Adrenal gland (tissue), 12 donors: ENCODE results near the gene TMEM11. TPM values are rescaled to one million over a fixed set of nuclear protein-coding genes. Genes with fewer than 3 reads are reported as not detected.

Source experiments
- DNase-seq, 7 donors: peaks; one replicate each; pipeline ENCODE4 v3.0.0-alpha.2; 2019 to 2020
- H3K27ac ChIP-seq, 5 donors: fragments of 200-600 bp; sonication (generic) in 4 of 5; 1 replicate in 3 of 5; 2 replicates in 2 of 5; pipeline versions ENCODE4 v1.5.1 to v1.8.0; 2016 to 2020; ENCODE audit warnings: mild to moderate bottlenecking in 1 of 5
- H3K27me3 ChIP-seq: fragments of 200-600 bp; 2 replicates; pipeline ENCODE4 v1.8.0; 2021
- H3K36me3 ChIP-seq, 2 donors: fragments of 200-600 bp; replicated peaks in 1 of 2; 1 replicate in 1 of 2; 2 replicates in 1 of 2; pipeline versions ENCODE4 v1.5.1 to v1.8.0; 2018 to 2022
- H3K4me1 ChIP-seq, 2 donors: fragments of 200-600 bp; replicated peaks in 1 of 2; 1 replicate in 1 of 2; 2 replicates in 1 of 2; pipeline versions ENCODE4 v1.5.1 to v1.8.0; 2018 to 2021
- H3K4me3 ChIP-seq, 4 donors: fragments of 200-600 bp; sonication (generic) in 3 of 4; one replicate each; pipeline ENCODE4 v1.5.1; 2016 to 2018
- H3K9me3 ChIP-seq, 3 donors: fragments of 200-600 bp; sonication (generic) in 1 of 3; replicated peaks in 1 of 3; 1 replicate in 2 of 3; 2 replicates in 1 of 3; pipeline versions ENCODE4 v1.5.1 to v1.8.0; 2016 to 2021
- CTCF ChIP-seq, 6 experiments: fragments of 450-650 bp in 4 of 6; fragments of 200-600 bp in 2 of 6; sonication (generic) in 1 of 6; IDR thresholded peaks; 1 replicate in 5 of 6; 2 replicates in 1 of 6; pipeline versions ENCODE4 v1.5.1 to v1.8.0; 2016 to 2021; ENCODE audit warnings: antibody characterized with exemption in 6 of 6, mild to moderate bottlenecking in 2 of 6, moderate library complexity in 1 of 6
- POLR2A ChIP-seq, 2 donors: fragments of 450-650 bp; IDR thresholded peaks; one replicate each; pipeline ENCODE4 v1.6.1; 2017; ENCODE audit warnings: antibody characterized with exemption in 2 of 2, mild to moderate bottlenecking in 2 of 2, moderate library complexity in 1 of 2
- WGBS, 4 donors: extraction: QIAGEN DNeasy Blood & Tissue Kit in 2 of 4; methylation state at CpG; one replicate each; pipeline versions ENCODE4 v1.1.5 to v1.1.7; 2013 to 2017; 5-methylcytosine and 5-hydroxymethylcytosine counted together
- intact Hi-C, 2 donors: fragments of 100-400 bp; cut with DNase I; formaldehyde crosslinking; loops; one replicate each; pipeline versions ENCODE4 v1.14.1 to v1.15.0; 2022 to 2023
- polyA plus RNA-seq, 3 donors: library from polyadenylated mRNA; stranded (reverse); fragments of 200-250 nt in 2 of 3; fragments of 350-450 nt in 1 of 3; fragmentation: Illumina TruSeq in 1 of 3; extraction: RNeasy Lipid Tissue Mini Kit (QIAGEN cat#74804) in 1 of 3; gene quantifications; one replicate each; pipeline ENCODE4 v1.2.3, GENCODE V29; 2013 to 2014
- small RNA-seq, 2 donors: library from RNA; depleted of rRNA; stranded (forward); fragments of <200 nt; gene quantifications; one replicate each; pipeline ENCODE3, GENCODE V24; 2016
- total RNA-seq, 9 donors: library from RNA; depleted of rRNA in 4 of 9; stranded (reverse); fragments of >200 nt in 4 of 9; fragments of 120-200 nt in 1 of 9; fragmentation: NEBNext Ultra II Directional in 1 of 9; extraction: Animal tissue kit (Norgen Biotek cat#: 25700) in 1 of 9; gene quantifications; one replicate each; pipeline versions ENCODE4 v1.1.0 to v1.2.4, GENCODE V29; 2013 to 2023
- donor health status: healthy with polysubstance abuse.
- donor health status: Bipolar disorder and iron deficiency.
- donor health status: DM: yes; HTN: yes; CAD: no.
- donor health status: DM: no; HTN: no; CAD: no.
- donor health status: DM: no; HTN: no; CAD: no.
- donor health status: DM: yes; HTN: yes; CAD: no.

The TMEM11 gene
- total and polyA plus RNA-seq, 12 donors: 12.4 to 75.8 (median 25.4) TPM

- H3K4me1 ChIP-seq: no peaks in the 10 kb centered on the region
- WGBS, 4 donors: 68 to 82% (median 77%) methylated on average over 1 of the region's 1 CpG
- no peak overlapping the region for H3K4me3 ChIP-seq
- DNase-seq: no peak
- H3K27me3 ChIP-seq: no peaks in the 10 kb centered on the region
- H3K9me3 ChIP-seq: peaks cover 0 to 6% (median 0%) of the 10 kb centered on the region in 3 donors
- H3K27ac ChIP-seq: no peak overlapping the region
- no peaks in the 10 kb centered on the region for H3K36me3 ChIP-seq
- intact Hi-C loops: no loop called here
- TF ChIP-seq POLR2A (IDR thresholded peaks at IDR 0.05): no peak
- no peak for TF ChIP-seq CTCF (IDR thresholded peaks at IDR 0.05)
Measured at GRCh38 chr17:21152731-21153130, 61.2 kb downstream of the TMEM11 start.

- no peaks in the 10 kb centered on the region for H3K4me1 ChIP-seq
- intact Hi-C loops: no loop called here
- no peak for DNase-seq
- H3K4me3 ChIP-seq: no peak overlapping the region
- TF ChIP-seq CTCF (IDR thresholded peaks at IDR 0.05): no peak
- no peak for TF ChIP-seq POLR2A (IDR thresholded peaks at IDR 0.05)
- H3K27ac ChIP-seq: no peak overlapping the region
- H3K27me3 ChIP-seq: no peaks in the 10 kb centered on the region
- 71 to 88% (median 78%) methylated on average over 1 of the region's 1 CpG for WGBS, 4 donors
- H3K36me3 ChIP-seq: no peaks in the 10 kb centered on the region
- no peaks in the 10 kb centered on the region for H3K9me3 ChIP-seq
Measured at GRCh38 chr17:21149621-21150020, 64.3 kb downstream of the TMEM11 start.

Small RNAs within 50 kb of the gene (small RNA-seq; reads per million reads assigned to genes)
- 0 reads per million in 2 donors for gene RN7SL426P

Other genes with a start within 250 kb of the TMEM11 start
- gene USP22, start 171.2 kb downstream of the TMEM11 start, total RNA-seq: 100 to 1,000 TPM; 161 to 250 (median 225) TPM
- gene USP22, start 171.2 kb downstream of the TMEM11 start, polyA plus RNA-seq: 100 to 1,000 TPM in 1 of 3 donors, 10 to 100 TPM in 2; 43.0 to 142 (median 50.3) TPM
- 10 to 100 TPM; 18.0 to 68.5 (median 35.6) TPM for gene DHRS7B, start 87.2 kb downstream of the TMEM11 start, total RNA-seq
- gene DHRS7B, start 87.2 kb downstream of the TMEM11 start, polyA plus RNA-seq: 10 to 100 TPM; 38.3 to 53.9 (median 45.4) TPM
- 10 to 100 TPM in 6 of 9 donors, 1 to 10 TPM in 3; 2.8 to 18.7 (median 12.5) TPM for gene NATD1, start 39.2 kb upstream of the TMEM11 start, total RNA-seq
- gene NATD1, start 39.2 kb upstream of the TMEM11 start, polyA plus RNA-seq: 1 to 10 TPM; 1.8 to 3.1 (median 3.0) TPM
- gene MAP2K3, start 70.5 kb upstream of the TMEM11 start, total RNA-seq: 10 to 100 TPM in 8 of 9 donors, 1 to 10 TPM in 1; 6.4 to 64.8 (median 28.5) TPM
- 10 to 100 TPM; 19.2 to 64.4 (median 37.4) TPM for gene MAP2K3, start 70.5 kb upstream of the TMEM11 start, polyA plus RNA-seq
- 1 to 10 TPM in 4 of 9 donors, under 1 TPM in 5; 0.39 to 3.9 (median 0.99) TPM for gene KCNJ12, start 162.2 kb upstream of the TMEM11 start, total RNA-seq
- 1 to 10 TPM in 1 of 3 donors, under 1 TPM in 2; 0.47 to 1.6 (median 0.77) TPM for gene KCNJ12, start 162.2 kb upstream of the TMEM11 start, polyA plus RNA-seq